Measurements from ENCODE around the gene COX4I2. TPM values are rescaled to one million over a fixed set of nuclear protein-coding genes. Genes with fewer than 3 reads are reported as not detected.
"Not testable (repeated sequence)": the region's sequence is repeated elsewhere in the genome, so short reads cannot be mapped to it uniquely, and the experiment has no call there.

COX4I2 gene
- total and polyA plus RNA-seq, 7 donors: 1.1 to 3.0 (median 1.4) TPM; not detected in 4

DNA sequence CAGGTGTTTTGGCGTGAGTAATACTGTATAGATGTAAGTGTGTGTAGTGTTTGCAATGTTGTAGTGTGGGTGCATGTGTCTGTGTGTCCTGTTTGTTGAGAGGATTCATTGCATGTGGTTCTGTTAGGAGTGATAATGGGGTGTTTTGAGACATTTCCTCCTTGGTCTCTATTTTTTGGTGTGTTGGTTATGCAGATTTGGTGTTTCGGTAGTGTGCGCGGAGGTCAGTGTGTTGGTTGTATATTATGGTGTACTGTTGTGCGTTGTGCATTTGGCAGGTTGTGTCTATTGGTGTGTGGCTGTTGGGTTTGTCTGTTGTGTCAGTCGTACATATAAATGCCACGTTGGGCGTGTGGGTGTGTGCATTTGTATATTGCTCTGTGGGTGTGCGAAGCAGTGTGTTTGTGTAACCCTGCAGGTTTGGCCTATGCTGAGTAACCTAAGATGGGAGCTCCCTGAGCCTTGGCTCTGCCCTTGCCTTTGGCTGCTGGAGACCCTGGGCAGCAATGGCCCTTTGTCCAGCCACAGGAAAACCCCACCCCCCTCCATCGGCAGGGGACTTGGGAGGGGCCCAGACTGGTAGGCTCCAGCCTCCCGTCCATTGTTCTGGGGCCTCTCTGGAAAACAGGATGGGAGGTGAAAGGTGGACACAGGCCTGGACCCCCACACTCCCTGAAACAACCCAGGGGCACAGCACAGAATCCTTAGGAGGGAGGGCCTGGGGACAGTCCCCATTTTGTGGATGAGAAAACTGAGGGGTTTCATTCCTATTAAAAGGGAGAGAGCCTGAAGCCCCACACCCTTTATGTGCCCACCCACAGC is 42.9 kb upstream of the COX4I2 start:
- Histone ChIP-seq H3K4me3 (no peak overlapping the region), H3K36me3 (no peaks in the 10 kb centered on the region), H3K27ac (peak overlapping the region; percentile 44 to 80 (median 58)), H3K9me3 (no peaks in the 10 kb centered on the region), H3K4me1 (peaks cover 0 to 4% (median 0%) of the 10 kb centered on the region in 4 donors), H3K27me3 (no peaks in the 10 kb centered on the region)
- WGBS, 2 donors: 50 to 77% methylated on average over 11 of the region's 11 CpGs
- intact Hi-C loops (cut with DNase I): no loop called here
- DNase-seq: no peak
- TF ChIP-seq POLR2AphosphoS5 (IDR thresholded peaks at IDR 0.05): no peak
- no peak for TF ChIP-seq CTCF (IDR thresholded peaks at IDR 0.05)
- no peak for TF ChIP-seq POLR2A (IDR thresholded peaks at IDR 0.05)
- no peak for TF ChIP-seq EP300 (IDR thresholded peaks at IDR 0.05)

DNA sequence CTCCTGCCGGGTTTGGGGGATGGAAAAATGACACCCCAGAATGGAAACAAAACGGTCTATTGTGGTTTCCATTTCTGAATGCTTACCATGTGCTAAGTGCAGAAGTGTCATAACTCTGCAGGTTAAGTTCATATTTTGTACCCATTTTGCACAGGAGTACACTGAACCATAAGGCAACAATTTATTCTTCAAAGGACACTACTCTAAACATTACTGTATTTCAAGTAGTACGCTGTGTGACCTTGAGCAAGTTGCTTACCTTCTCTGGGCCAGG is 42.4 kb upstream of the COX4I2 start:
- Histone ChIP-seq H3K9me3 (no peaks in the 10 kb centered on the region), H3K27me3 (no peaks in the 10 kb centered on the region), H3K4me1 (peaks cover 0 to 4% (median 0%) of the 10 kb centered on the region in 4 donors), H3K36me3 (no peaks in the 10 kb centered on the region), H3K4me3 (no peak overlapping the region), H3K27ac (peak overlapping the region; percentile 36 to 80 (median 58))
- no peak for TF ChIP-seq POLR2A (IDR thresholded peaks at IDR 0.05)
- TF ChIP-seq EP300 (IDR thresholded peaks at IDR 0.05): no peak
- TF ChIP-seq POLR2AphosphoS5 (IDR thresholded peaks at IDR 0.05): no peak
- no peak for TF ChIP-seq CTCF (IDR thresholded peaks at IDR 0.05)
- WGBS, 2 donors: 73 to 76% methylated on average over 3 of the region's 3 CpGs
- intact Hi-C loops (cut with DNase I): no loop called here
- DNase-seq: no peak

- DNase-seq: peak; percentile 87
- H3K27me3 ChIP-seq: no peaks in the 10 kb centered on the region
- WGBS, 2 donors: 22 to 54% methylated on average over 15 of the region's 15 CpGs
- peaks cover 0 to 4% (median 0%) of the 10 kb centered on the region in 4 donors for H3K4me1 ChIP-seq
- intact Hi-C loops (cut with DNase I): no loop called here
- H3K9me3 ChIP-seq: no peaks in the 10 kb centered on the region
- no peaks in the 10 kb centered on the region for H3K36me3 ChIP-seq
- H3K27ac ChIP-seq: peak overlapping the region; percentile 36 to 80 (median 58)
- no peak overlapping the region for H3K4me3 ChIP-seq
- peak; percentile 20 to 74 (median 60) for TF ChIP-seq POLR2AphosphoS5 (IDR thresholded peaks at IDR 0.05)
- no peak for TF ChIP-seq CTCF (IDR thresholded peaks at IDR 0.05)
- TF ChIP-seq EP300 (IDR thresholded peaks at IDR 0.05): peak in 2 of 4 donors; percentile 10 to 40
- peak in 1 of 2 donors; percentile 28 for TF ChIP-seq POLR2A (IDR thresholded peaks at IDR 0.05)
Measured at GRCh38 chr20:31595654-31596411, 41.9 kb upstream of the COX4I2 start.

DNA sequence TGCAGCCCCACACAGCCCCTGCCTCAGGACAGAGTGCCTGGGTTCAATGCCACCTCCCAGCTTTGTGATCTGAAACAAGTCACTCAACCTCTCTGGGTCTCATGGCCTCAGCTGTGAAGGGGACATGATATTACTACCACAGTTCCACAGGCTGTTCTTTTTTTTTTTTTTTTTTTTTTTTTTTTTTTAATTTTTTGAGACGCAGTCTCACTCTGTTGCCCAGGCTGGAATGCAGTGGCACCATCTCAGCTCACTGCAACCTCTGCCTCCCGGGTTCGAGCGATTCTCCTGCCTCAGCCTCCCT is 41.3 kb upstream of the COX4I2 start:
- H3K27ac ChIP-seq: peak overlapping the region; percentile 22 to 80 (median 58)
- H3K27me3 ChIP-seq; DNase-seq; H3K4me1 ChIP-seq; H3K9me3 ChIP-seq; H3K36me3 ChIP-seq; H3K4me3 ChIP-seq; intact Hi-C loops (cut with DNase I): not testable (repeated sequence)
- 71 to 84% methylated on average over 4 of the region's 4 CpGs for whole genome bisulfite sequencing, 2 donors
- peak in 1 of 2 donors; percentile 1 for TF ChIP-seq POLR2A (IDR thresholded peaks at IDR 0.05)

GRCh38 chr20:31596831-31597480 is 40.8 kb upstream of the COX4I2 start:
- peak overlapping the region; percentile 22 to 80 (median 58) for H3K27ac ChIP-seq
- TF ChIP-seq POLR2A (IDR thresholded peaks at IDR 0.05) (no peak), POLR2AphosphoS5 (IDR thresholded peaks at IDR 0.05) (no peak), EP300 (IDR thresholded peaks at IDR 0.05) (no peak), CTCF (IDR thresholded peaks at IDR 0.05) (no peak)
- H3K27me3 ChIP-seq: no peaks in the 10 kb centered on the region
- peaks cover 0 to 4% (median 0%) of the 10 kb centered on the region in 4 donors for H3K4me1 ChIP-seq
- intact Hi-C loops (cut with DNase I): no loop called here
- no peaks in the 10 kb centered on the region for H3K9me3 ChIP-seq
- H3K36me3 ChIP-seq: no peaks in the 10 kb centered on the region
- no peak overlapping the region for H3K4me3 ChIP-seq
- DNase-seq: no peak
- WGBS, 2 donors: 27 to 71% methylated on average over 4 of the region's 4 CpGs
